HepG2 (cell line): ENCODE results near the gene RPS5. TPM values are rescaled to one million over a fixed set of nuclear protein-coding genes. Genes with fewer than 3 reads are reported as not detected.

Experiments
- AKAP8 ChIP-seq: sonication (generic); formaldehyde crosslinking; IDR thresholded peaks from 2 replicates; pipeline ENCODE4 v1.5.1; 2020; ENCODE audit warnings: mild to moderate bottlenecking, missing genetic modification reagents
- FOXM1 ChIP-seq: sonication (generic); formaldehyde crosslinking; IDR thresholded peaks from 2 replicates; pipeline ENCODE4 v1.5.0; 2020; ENCODE audit warnings: missing genetic modification reagents
- KDM5B ChIP-seq: sonication (generic); formaldehyde crosslinking; IDR thresholded peaks from 2 replicates; pipeline ENCODE4 v1.4.0; 2020; ENCODE audit warnings: missing genetic modification reagents, mild to moderate bottlenecking, borderline replicate concordance
- MIXL1 ChIP-seq: IDR thresholded peaks from 2 replicates; pipeline ENCODE4 v1.6.1; 2016
- PHF20 ChIP-seq: sonication (generic); formaldehyde crosslinking; IDR thresholded peaks from 2 replicates; pipeline ENCODE4 v1.5.0; 2020; ENCODE audit warnings: mild to moderate bottlenecking, missing genetic modification reagents
- SPEN ChIP-seq: sonication (generic); formaldehyde crosslinking; IDR thresholded peaks from 2 replicates; pipeline ENCODE4 v1.5.1; 2020; ENCODE audit warnings: low read depth, mild to moderate bottlenecking, missing genetic modification reagents
- ZNF530 ChIP-seq: sonication (generic); formaldehyde crosslinking; IDR thresholded peaks from 2 replicates; pipeline ENCODE4 v1.5.0; 2020; ENCODE audit warnings: low read depth, mild to moderate bottlenecking, missing genetic modification reagents
- ZNF558 ChIP-seq: sonication (generic); formaldehyde crosslinking; IDR thresholded peaks from 2 replicates; pipeline ENCODE4 v1.9.0; 2022; ENCODE audit warnings: mild to moderate bottlenecking, missing genetic modification reagents, borderline replicate concordance
- ZNF563 ChIP-seq: sonication (generic); formaldehyde crosslinking; IDR thresholded peaks from 2 replicates; pipeline ENCODE4 v1.8.0; 2022; ENCODE audit warnings: mild to moderate bottlenecking, moderate library complexity, missing genetic modification reagents
- ZNF761 ChIP-seq: sonication (generic); formaldehyde crosslinking; conservative IDR thresholded peaks from 2 replicates; pipeline ENCODE4 v1.4.0; 2020; ENCODE audit warnings: mild to moderate bottlenecking, missing genetic modification reagents
- polyA plus RNA-seq, 8 experiments: library from polyadenylated mRNA; depleted of rRNA in 3 of 8; stranded (reverse) in 7 of 8; unstranded in 1 of 8; fragments of >200 nt; fragmentation: Illumina TruSeq in 4 of 8; extraction: Trizol in 4 of 8; gene quantifications; 2 replicates each; pipeline versions ENCODE4 v1.2.1 to v1.2.3, GENCODE V29; 2011 to 2016; ENCODE audit warnings: low read depth in 4 of 8, missing spikeins in 1 of 8, mixed read lengths in 1 of 8; ENCODE audit not compliant: insufficient read depth in 1 of 8
- total RNA-seq, 5 experiments: library from RNA; depleted of rRNA; stranded (reverse); fragments of >200 nt; fragmentation: Illumina TruSeq; extraction: Trizol; gene quantifications; 2 replicates each; pipeline ENCODE4 v1.2.3, GENCODE V29; 2016; ENCODE audit warnings: low read depth in 1 of 5
- TF ChIP-seq, protein P1 (sequence below): sonication (generic); formaldehyde crosslinking; IDR thresholded peaks from 2 replicates; pipeline ENCODE4 v1.4.0; 2020; ENCODE audit warnings: missing genetic modification reagents, borderline replicate concordance
- TF ChIP-seq, protein P2 (sequence below): sonication (generic); formaldehyde crosslinking; IDR thresholded peaks from 2 replicates; pipeline ENCODE4 v1.8.1; 2023; ENCODE audit warnings: mild to moderate bottlenecking, inconsistent platforms, moderate library complexity, missing genetic modification reagents, borderline replicate concordance
- TF ChIP-seq, protein P3 (sequence below): sonication (generic); formaldehyde crosslinking; conservative IDR thresholded peaks from 2 replicates; pipeline ENCODE4 v1.4.0; 2020; ENCODE audit warnings: mild to moderate bottlenecking, missing genetic modification reagents, moderate library complexity
- TF ChIP-seq, protein P4 (sequence below): sonication (generic); formaldehyde crosslinking; IDR thresholded peaks from 2 replicates; pipeline ENCODE4 v1.5.0; 2020; ENCODE audit warnings: mild to moderate bottlenecking, missing genetic modification reagents, borderline replicate concordance

The RPS5 gene
- total and polyA plus RNA-seq, 2 of the 13 experiments (the other 11 are each of a cell fraction or from before 2014, with no cell fraction given), result 1,544 to 4,408 TPM

DNA sequence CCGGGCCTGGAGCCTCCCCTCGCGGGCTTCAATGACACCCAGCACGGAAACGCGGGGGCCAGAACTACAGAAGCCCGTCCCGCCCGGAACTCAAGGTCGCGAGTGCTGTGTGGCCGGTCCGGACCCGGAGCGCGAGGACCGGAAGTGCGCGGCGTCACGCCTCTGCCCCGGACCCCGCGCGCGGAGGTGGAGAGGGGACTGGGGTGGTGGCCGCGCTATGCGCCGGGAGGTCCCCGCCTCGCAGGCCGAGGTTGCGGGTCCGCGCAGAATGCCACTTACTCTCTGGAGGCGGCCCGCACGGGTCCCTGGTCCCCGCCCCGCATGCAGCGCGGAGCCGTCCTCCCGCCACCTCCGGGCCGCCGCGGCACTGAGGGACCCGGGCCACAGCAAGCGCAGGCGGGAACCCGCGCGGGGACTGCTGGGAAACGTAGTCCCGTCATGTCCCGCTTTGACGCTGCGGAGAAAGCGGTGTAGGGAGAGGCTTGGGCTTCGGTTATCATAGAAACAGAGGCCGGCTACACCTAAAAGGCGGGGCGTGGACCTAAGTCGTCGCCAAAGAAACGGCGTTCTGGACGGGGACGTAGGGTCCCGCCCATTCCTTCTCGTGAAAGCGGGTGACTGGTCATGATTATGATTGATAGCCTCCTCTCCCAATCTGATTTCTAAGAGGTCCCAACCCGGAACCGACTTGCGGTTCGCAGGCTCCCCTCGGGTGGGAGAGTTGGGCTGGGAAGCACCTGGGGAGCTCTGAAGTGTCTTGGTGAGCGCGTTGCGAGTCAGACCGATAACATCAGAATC, 6.2 kb upstream of the RPS5 start, which contains the start of gene ZNF837 (continued):
- TF ChIP-seq, protein P1, sequence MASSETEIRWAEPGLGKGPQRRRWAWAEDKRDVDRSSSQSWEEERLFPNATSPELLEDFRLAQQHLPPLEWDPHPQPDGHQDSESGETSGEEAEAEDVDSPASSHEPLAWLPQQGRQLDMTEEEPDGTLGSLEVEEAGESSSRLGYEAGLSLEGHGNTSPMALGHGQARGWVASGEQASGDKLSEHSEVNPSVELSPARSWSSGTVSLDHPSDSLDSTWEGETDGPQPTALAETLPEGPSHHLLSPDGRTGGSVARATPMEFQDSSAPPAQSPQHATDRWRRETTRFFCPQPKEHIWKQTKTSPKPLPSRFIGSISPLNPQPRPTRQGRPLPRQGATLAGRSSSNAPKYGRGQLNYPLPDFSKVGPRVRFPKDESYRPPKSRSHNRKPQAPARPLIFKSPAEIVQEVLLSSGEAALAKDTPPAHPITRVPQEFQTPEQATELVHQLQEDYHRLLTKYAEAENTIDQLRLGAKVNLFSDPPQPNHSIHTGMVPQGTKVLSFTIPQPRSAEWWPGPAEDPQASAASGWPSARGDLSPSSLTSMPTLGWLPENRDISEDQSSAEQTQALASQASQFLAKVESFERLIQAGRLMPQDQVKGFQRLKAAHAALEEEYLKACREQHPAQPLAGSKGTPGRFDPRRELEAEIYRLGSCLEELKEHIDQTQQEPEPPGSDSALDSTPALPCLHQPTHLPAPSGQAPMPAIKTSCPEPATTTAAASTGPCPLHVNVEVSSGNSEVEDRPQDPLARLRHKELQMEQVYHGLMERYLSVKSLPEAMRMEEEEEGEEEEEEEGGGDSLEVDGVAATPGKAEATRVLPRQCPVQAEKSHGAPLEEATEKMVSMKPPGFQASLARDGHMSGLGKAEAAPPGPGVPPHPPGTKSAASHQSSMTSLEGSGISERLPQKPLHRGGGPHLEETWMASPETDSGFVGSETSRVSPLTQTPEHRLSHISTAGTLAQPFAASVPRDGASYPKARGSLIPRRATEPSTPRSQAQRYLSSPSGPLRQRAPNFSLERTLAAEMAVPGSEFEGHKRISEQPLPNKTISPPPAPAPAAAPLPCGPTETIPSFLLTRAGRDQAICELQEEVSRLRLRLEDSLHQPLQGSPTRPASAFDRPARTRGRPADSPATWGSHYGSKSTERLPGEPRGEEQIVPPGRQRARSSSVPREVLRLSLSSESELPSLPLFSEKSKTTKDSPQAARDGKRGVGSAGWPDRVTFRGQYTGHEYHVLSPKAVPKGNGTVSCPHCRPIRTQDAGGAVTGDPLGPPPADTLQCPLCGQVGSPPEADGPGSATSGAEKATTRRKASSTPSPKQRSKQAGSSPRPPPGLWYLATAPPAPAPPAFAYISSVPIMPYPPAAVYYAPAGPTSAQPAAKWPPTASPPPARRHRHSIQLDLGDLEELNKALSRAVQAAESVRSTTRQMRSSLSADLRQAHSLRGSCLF (CRISPR knock-in tag), result no peak
- TF ChIP-seq, protein P2, sequence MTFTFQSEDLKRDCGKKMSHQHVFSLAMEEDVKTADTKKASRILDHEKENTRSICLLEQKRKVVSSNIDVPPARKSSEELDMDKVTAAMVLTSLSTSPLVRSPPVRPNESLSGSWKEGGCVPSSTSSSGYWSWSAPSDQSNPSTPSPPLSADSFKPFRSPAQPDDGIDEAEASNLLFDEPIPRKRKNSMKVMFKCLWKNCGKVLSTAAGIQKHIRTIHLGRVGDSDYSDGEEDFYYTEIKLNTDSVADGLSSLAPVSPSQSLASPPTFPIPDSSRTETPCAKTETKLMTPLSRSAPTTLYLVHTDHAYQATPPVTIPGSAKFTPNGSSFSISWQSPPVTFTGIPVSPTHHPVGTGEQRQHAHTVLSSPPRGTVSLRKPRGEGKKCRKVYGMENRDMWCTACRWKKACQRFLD (CRISPR knock-in tag), result 0 out of 2 replicates have a peak, but pooled peaks have one; percentile 86
- TF ChIP-seq ZNF530 (CRISPR knock-in tag) (peak; percentile 31; the same call in 1 of the 2 replicates), PHF20 (peak; percentile 96), KDM5B (CRISPR knock-in tag) (peak; percentile 98), AKAP8 (CRISPR knock-in tag) (no peak), FOXM1 (0 out of 2 replicates have a peak, but pooled peaks have one; percentile 38), MIXL1 (CRISPR knock-in tag) (peak; percentile 89), ZNF761 (CRISPR knock-in tag) (peak; percentile 81; the same call in 1 of the 2 replicates), ZNF558 (peak; percentile 84; the same call in 1 of the 2 replicates), SPEN (CRISPR knock-in tag) (peak; percentile 96), ZNF563 (CRISPR knock-in tag) (peak; percentile 90; the same call in 1 of the 2 replicates)
- TF ChIP-seq, protein P3, sequence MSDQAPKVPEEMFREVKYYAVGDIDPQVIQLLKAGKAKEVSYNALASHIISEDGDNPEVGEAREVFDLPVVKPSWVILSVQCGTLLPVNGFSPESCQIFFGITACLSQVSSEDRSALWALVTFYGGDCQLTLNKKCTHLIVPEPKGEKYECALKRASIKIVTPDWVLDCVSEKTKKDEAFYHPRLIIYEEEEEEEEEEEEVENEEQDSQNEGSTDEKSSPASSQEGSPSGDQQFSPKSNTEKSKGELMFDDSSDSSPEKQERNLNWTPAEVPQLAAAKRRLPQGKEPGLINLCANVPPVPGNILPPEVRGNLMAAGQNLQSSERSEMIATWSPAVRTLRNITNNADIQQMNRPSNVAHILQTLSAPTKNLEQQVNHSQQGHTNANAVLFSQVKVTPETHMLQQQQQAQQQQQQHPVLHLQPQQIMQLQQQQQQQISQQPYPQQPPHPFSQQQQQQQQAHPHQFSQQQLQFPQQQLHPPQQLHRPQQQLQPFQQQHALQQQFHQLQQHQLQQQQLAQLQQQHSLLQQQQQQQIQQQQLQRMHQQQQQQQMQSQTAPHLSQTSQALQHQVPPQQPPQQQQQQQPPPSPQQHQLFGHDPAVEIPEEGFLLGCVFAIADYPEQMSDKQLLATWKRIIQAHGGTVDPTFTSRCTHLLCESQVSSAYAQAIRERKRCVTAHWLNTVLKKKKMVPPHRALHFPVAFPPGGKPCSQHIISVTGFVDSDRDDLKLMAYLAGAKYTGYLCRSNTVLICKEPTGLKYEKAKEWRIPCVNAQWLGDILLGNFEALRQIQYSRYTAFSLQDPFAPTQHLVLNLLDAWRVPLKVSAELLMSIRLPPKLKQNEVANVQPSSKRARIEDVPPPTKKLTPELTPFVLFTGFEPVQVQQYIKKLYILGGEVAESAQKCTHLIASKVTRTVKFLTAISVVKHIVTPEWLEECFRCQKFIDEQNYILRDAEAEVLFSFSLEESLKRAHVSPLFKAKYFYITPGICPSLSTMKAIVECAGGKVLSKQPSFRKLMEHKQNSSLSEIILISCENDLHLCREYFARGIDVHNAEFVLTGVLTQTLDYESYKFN, result peak; percentile 72
- TF ChIP-seq, protein P4, sequence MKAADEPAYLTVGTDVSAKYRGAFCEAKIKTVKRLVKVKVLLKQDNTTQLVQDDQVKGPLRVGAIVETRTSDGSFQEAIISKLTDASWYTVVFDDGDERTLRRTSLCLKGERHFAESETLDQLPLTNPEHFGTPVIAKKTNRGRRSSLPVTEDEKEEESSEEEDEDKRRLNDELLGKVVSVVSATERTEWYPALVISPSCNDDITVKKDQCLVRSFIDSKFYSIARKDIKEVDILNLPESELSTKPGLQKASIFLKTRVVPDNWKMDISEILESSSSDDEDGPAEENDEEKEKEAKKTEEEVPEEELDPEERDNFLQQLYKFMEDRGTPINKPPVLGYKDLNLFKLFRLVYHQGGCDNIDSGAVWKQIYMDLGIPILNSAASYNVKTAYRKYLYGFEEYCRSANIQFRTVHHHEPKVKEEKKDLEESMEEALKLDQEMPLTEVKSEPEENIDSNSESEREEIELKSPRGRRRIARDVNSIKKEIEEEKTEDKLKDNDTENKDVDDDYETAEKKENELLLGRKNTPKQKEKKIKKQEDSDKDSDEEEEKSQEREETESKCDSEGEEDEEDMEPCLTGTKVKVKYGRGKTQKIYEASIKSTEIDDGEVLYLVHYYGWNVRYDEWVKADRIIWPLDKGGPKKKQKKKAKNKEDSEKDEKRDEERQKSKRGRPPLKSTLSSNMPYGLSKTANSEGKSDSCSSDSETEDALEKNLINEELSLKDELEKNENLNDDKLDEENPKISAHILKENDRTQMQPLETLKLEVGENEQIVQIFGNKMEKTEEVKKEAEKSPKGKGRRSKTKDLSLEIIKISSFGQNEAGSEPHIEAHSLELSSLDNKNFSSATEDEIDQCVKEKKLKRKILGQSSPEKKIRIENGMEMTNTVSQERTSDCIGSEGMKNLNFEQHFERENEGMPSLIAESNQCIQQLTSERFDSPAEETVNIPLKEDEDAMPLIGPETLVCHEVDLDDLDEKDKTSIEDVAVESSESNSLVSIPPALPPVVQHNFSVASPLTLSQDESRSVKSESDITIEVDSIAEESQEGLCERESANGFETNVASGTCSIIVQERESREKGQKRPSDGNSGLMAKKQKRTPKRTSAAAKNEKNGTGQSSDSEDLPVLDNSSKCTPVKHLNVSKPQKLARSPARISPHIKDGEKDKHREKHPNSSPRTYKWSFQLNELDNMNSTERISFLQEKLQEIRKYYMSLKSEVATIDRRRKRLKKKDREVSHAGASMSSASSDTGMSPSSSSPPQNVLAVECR, result peak; percentile 98
